PC-9 (cell line): ENCODE data around the gene ABCD3. TPM values are rescaled to one million over a fixed set of nuclear protein-coding genes. Genes with fewer than 3 reads are reported as not detected.

Experiments used
- BruUV-seq: library from RNA; stranded (reverse); fragments of 400-500 nt; replicated peaks from 2 replicates; lab custom pipeline; 2021; lab: Mats Ljungman, UMichigan
- CTCF ChIA-PET: fragments of 300-600 bp; sonication (Branson Sonifier 250); formaldehyde crosslinking; loops from one replicate; lab custom pipeline; 2022; ENCODE audit warnings: antibody characterized with exemption; lab: Charles Lee
- POLR2A ChIA-PET: fragments of 300-600 bp; sonication (Branson Sonifier 250); formaldehyde crosslinking; loops from one replicate; lab custom pipeline; 2022; ENCODE audit warnings: antibody characterized with exemption; ENCODE audit not compliant: unreplicated experiment; lab: Charles Lee
- DNase-seq, 2 experiments: peaks; one replicate each; pipeline versions ENCODE4 v3.0.0 to v3.0.0-alpha.2; 2015 to 2022; ENCODE audit warnings: mixed read lengths in 1 of 2
- H2AFZ ChIP-seq: fragments of 200-600 bp; sonication (generic); 2 replicates; pipeline ENCODE4 v1.8.1; 2017; ENCODE audit warnings: antibody characterized with exemption
- H3F3A ChIP-seq: fragments of 200-600 bp; sonication (generic); 2 replicates; pipeline ENCODE4 v1.8.1; 2017; ENCODE audit warnings: antibody characterized with exemption, mild to moderate bottlenecking, low read depth; ENCODE audit not compliant: insufficient read depth
- H3K27ac ChIP-seq: fragments of 200-600 bp; sonication (generic); 2 replicates; pipeline ENCODE4 v1.6.1; 2016; ENCODE audit warnings: mixed run types
- H3K27me3 ChIP-seq: fragments of 200-600 bp; sonication (generic); 2 replicates; pipeline ENCODE4 v1.6.1; 2016; ENCODE audit warnings: low read depth, mixed run types; ENCODE audit not compliant: insufficient read depth
- H3K36me3 ChIP-seq: fragments of 200-600 bp; sonication (generic); 2 replicates; pipeline ENCODE4 v1.6.1; 2016; ENCODE audit warnings: low read depth, mixed run types
- H3K4me1 ChIP-seq: fragments of 200-600 bp; sonication (generic); replicated peaks from 2 replicates; pipeline ENCODE4 v1.6.1; 2016; ENCODE audit warnings: mixed run types; ENCODE audit not compliant: insufficient read depth
- H3K4me2 ChIP-seq: fragments of 200-600 bp; sonication (generic); 2 replicates; pipeline ENCODE4 v1.6.1; 2017; ENCODE audit warnings: mixed run types
- H3K4me3 ChIP-seq: fragments of 200-600 bp; sonication (generic); 2 replicates; pipeline ENCODE4 v1.6.1; 2016; ENCODE audit warnings: mixed run types
- H3K79me2 ChIP-seq: fragments of 200-600 bp; sonication (generic); 2 replicates; pipeline ENCODE4 v1.6.1; 2017; ENCODE audit warnings: low read depth, mixed run types
- H3K9me2 ChIP-seq: fragments of 200-600 bp; sonication (generic); 2 replicates; pipeline ENCODE4 v1.8.1; 2017; ENCODE audit warnings: mild to moderate bottlenecking; ENCODE audit not compliant: insufficient read depth
- H3K9me3 ChIP-seq: fragments of 200-600 bp; sonication (generic); 2 replicates; pipeline ENCODE4 v1.8.1; 2016; ENCODE audit warnings: low read depth; ENCODE audit not compliant: insufficient read depth
- H4K20me1 ChIP-seq: fragments of 200-600 bp; sonication (generic); 2 replicates; pipeline ENCODE4 v1.8.1; 2017; ENCODE audit not compliant: insufficient read depth
- EZH2 ChIP-seq: fragments of 200-600 bp; sonication (generic); IDR thresholded peaks from 2 replicates; pipeline ENCODE4 v1.8.0; 2017; ENCODE audit warnings: antibody characterized with exemption, low read depth
- intact Hi-C: fragments of 100-400 bp; cut with micrococcal nuclease; formaldehyde crosslinking; loops from one replicate; pipeline ENCODE4 v1.10.0; 2022; ENCODE audit not compliant: unreplicated experiment
- total RNA-seq: library from RNA; stranded (reverse); gene quantifications from 2 replicates; pipeline ENCODE4 v1.2.3, GENCODE V29; 2021
- TF ChIP-seq, protein P1 (sequence below): fragments of 200-600 bp; sonication (generic); conservative IDR thresholded peaks from 2 replicates; pipeline ENCODE4 v1.6.1; 2017; ENCODE audit warnings: mixed run types, antibody characterized with exemption, mild to moderate bottlenecking, moderate library complexity

The ABCD3 gene
- total RNA-seq, 1 experiment from 2014 or later: 51.6 TPM

DNA sequence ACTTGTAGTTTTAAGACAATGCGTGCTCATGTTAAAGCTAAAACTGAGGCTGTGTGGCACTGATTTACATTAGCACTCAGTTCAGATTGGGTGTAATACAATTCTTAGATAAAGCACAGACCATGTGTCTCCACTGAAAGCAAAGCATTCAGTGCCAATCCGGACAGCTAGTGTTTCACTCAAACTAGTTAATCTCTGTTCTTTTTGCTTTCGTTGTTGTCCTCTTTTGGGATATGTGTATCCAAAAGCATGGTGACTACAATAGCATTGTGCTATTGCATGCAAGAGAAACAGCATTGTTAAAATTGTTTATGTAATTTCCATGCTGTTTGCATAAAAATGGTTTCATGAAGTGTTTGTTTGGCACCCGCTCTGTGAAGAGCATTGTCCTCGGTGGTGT is 68.8 kb downstream of the ABCD3 start:
- no peak overlapping the region for H3K27ac ChIP-seq
- H3K4me3 ChIP-seq: no peak overlapping the region
- BruUV-seq: no TSS peak
- H3F3A ChIP-seq: peaks cover 8% of the 10 kb centered on the region; the same call in 1 of the 2 replicates
- H3K4me1 ChIP-seq: no peaks in the 10 kb centered on the region
- no peak overlapping the region for H2AFZ ChIP-seq
- no peaks in the 10 kb centered on the region for H3K9me3 ChIP-seq
- intact Hi-C loops: no loop called here
- peaks cover 42% of the 10 kb centered on the region for H3K36me3 ChIP-seq
- no peaks in the 10 kb centered on the region for H3K79me2 ChIP-seq
- H3K27me3 ChIP-seq: no peaks in the 10 kb centered on the region
- TF ChIP-seq, protein P1, sequence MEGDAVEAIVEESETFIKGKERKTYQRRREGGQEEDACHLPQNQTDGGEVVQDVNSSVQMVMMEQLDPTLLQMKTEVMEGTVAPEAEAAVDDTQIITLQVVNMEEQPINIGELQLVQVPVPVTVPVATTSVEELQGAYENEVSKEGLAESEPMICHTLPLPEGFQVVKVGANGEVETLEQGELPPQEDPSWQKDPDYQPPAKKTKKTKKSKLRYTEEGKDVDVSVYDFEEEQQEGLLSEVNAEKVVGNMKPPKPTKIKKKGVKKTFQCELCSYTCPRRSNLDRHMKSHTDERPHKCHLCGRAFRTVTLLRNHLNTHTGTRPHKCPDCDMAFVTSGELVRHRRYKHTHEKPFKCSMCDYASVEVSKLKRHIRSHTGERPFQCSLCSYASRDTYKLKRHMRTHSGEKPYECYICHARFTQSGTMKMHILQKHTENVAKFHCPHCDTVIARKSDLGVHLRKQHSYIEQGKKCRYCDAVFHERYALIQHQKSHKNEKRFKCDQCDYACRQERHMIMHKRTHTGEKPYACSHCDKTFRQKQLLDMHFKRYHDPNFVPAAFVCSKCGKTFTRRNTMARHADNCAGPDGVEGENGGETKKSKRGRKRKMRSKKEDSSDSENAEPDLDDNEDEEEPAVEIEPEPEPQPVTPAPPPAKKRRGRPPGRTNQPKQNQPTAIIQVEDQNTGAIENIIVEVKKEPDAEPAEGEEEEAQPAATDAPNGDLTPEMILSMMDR: no peak
- TF ChIP-seq EZH2: no peak
- H4K20me1 ChIP-seq: no peaks in the 10 kb centered on the region
- H3K9me2 ChIP-seq: no peaks in the 10 kb centered on the region
- ChIA-PET POLR2A (interaction anchor here (0.5 to 0.6 kb wide), 2 partner anchors 240 to 331 kb away, joined by 3 to 6 read pairs; no protein-coding TSS in a partner anchor), CTCF (interaction anchor here (0.5 to 0.6 kb wide), 2 partner anchors 43 to 556 kb away, joined by 3 to 7 read pairs; no protein-coding TSS in a partner anchor)
- no peak overlapping the region for H3K4me2 ChIP-seq
- DNase-seq: no peak

DNA sequence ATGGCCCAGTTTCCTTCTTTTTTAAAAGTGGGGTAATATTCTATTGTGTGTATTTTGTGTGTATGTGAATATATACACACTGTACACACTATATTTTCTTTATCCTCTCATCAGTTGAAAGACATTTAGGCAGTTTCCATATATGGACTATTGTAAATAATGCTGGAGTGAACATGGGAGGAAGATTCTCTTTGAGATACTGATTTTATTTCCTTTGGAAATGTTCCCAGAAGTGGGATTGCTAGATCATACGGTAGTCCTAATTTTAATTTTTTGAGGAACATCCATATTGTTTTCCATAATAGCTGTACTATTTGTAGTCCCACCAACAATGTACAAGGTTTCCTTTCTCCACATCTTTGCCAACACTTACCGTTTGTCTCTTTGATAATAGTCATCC is 72.4 kb downstream of the ABCD3 start:
- H3K4me3 ChIP-seq: no peak overlapping the region
- no peaks in the 10 kb centered on the region for H3K4me1 ChIP-seq
- H2AFZ ChIP-seq: no peak overlapping the region
- TF ChIP-seq, protein P1: no peak
- TF ChIP-seq EZH2: no peak
- H4K20me1 ChIP-seq: no peaks in the 10 kb centered on the region
- intact Hi-C loops: no loop called here
- DNase-seq: no peak
- H3K9me3 ChIP-seq: no peaks in the 10 kb centered on the region
- H3F3A ChIP-seq: peaks cover 11% of the 10 kb centered on the region; the same call in 1 of the 2 replicates
- peaks cover 35% of the 10 kb centered on the region for H3K36me3 ChIP-seq
- no peak overlapping the region for H3K4me2 ChIP-seq
- H3K9me2 ChIP-seq: no peaks in the 10 kb centered on the region
- H3K27ac ChIP-seq: no peak overlapping the region
- H3K79me2 ChIP-seq: no peaks in the 10 kb centered on the region
- POLR2A ChIA-PET: no interaction called here
- CTCF ChIA-PET: no interaction called here
- H3K27me3 ChIP-seq: no peaks in the 10 kb centered on the region
- BruUV-seq: no TSS peak

DNA sequence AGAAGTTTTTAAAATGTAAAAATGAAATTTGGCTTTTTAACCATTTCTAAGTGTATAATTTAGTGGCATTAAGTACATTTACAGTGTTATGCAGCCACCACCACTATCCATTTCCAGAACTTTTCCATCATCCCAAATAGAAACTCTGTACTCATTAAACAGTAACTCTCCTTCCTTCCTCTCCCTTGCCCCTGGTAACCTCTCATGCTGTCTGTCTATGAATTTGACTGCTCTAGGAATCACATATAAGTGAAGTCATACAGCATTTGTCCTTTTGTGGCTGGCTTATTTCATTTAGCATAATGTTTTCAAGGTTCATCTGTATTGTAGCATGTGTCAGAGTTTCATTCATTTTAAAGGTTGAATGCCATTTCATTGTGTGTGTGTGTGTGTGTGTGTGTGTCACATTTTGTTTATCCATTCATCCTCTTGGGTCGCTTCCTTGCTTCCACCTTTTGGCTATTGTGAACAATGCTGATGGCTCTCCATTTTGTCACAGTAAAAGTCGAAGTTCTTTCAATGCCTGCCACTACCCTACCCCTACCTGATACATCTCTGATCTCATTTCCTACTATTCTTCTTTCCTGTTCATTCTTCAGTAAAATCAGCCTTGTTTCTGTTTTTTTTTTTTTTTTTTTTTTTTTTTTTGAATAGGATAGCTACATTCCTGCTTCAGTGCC is 78.0 kb downstream of the ABCD3 start:
- Histone ChIP-seq H3K4me1 (no peaks in the 10 kb centered on the region), H4K20me1 (no peaks in the 10 kb centered on the region), H3K27me3 (no peaks in the 10 kb centered on the region), H3K9me3 (no peaks in the 10 kb centered on the region), H3K79me2 (no peaks in the 10 kb centered on the region), H3K9me2 (no peaks in the 10 kb centered on the region), H3K27ac (no peak overlapping the region), H3K4me2 (no peak overlapping the region), H3F3A (peaks cover 10% of the 10 kb centered on the region; the same call in 1 of the 2 replicates), H3K4me3 (no peak overlapping the region), H3K36me3 (peaks cover 31% of the 10 kb centered on the region), H2AFZ (no peak overlapping the region)
- no peak for DNase-seq
- BruUV-seq: no TSS peak
- ChIA-PET CTCF (interaction anchor here (0.7 kb wide), 1 partner anchor 17 kb away, joined by 3 read pairs; no protein-coding TSS in a partner anchor), POLR2A (interaction anchor here (0.6 kb wide), 1 partner anchor 531 kb away, joined by 16 read pairs; no protein-coding TSS in a partner anchor)
- TF ChIP-seq EZH2: no peak
- TF ChIP-seq, protein P1: no peak
- intact Hi-C loops: no loop called here
